ENCODE measurements around the gene GEN1.

Gene GEN1

GRCh38 chr2:17791121-17791816, 37.3 kb downstream of the GEN1 start:
- Histone ChIP-seq H3K27ac (ENCODE audit: low read depth, low read length) (no peak overlapping the region), H3K4me3 (ENCODE audit: low read depth in 1 of 5, low read length in 5 of 5) (no peak overlapping the region), H3K36me3 (ENCODE audit: control insufficient read depth in 5 of 5, insufficient read depth in 5 of 5, low read length in 5 of 5) (no peaks in the 10 kb centered on the region), H3K27me3 (ENCODE audit: control insufficient read depth in 5 of 5, insufficient read depth in 4 of 5, low read length in 5 of 5) (peaks cover 0 to 9% (median 4%) of the 10 kb centered on the region in 5 donors), H3K4me1 (ENCODE audit: control insufficient read depth in 5 of 5, insufficient read depth in 5 of 5, low read length in 5 of 5) (peaks cover 0 to 12% (median 4%) of the 10 kb centered on the region in 5 donors), H3K9ac (ENCODE audit: low read length in 5 of 5) (no peak overlapping the region), H3K9me3 (ENCODE audit: control insufficient read depth in 5 of 5, low read length in 5 of 5) (no peaks in the 10 kb centered on the region)

- peaks cover 0 to 9% (median 4%) of the 10 kb centered on the region in 5 donors for H3K27me3 ChIP-seq (ENCODE audit: control insufficient read depth in 5 of 5, insufficient read depth in 4 of 5, low read length in 5 of 5)
- no peak overlapping the region for H3K27ac ChIP-seq (ENCODE audit: low read depth, low read length)
- H3K9me3 ChIP-seq (ENCODE audit: control insufficient read depth in 5 of 5, low read length in 5 of 5) = no peaks in the 10 kb centered on the region
Observed at GRCh38 chr2:17791817-17792130, 37.8 kb downstream of the GEN1 start.

GRCh38 chr2:17792515-17792914, 38.6 kb downstream of the GEN1 start:
- H3K4me3 ChIP-seq (ENCODE audit: low read depth in 1 of 5, low read length in 5 of 5) = no peak overlapping the region
- peaks cover 0 to 12% (median 4%) of the 10 kb centered on the region in 5 donors for H3K4me1 ChIP-seq (ENCODE audit: control insufficient read depth in 5 of 5, insufficient read depth in 5 of 5, low read length in 5 of 5)
- H3K27ac ChIP-seq (ENCODE audit: low read depth, low read length) = no peak overlapping the region
- no peaks in the 10 kb centered on the region for H3K9me3 ChIP-seq (ENCODE audit: control insufficient read depth in 5 of 5, low read length in 5 of 5)
- no peaks in the 10 kb centered on the region for H3K36me3 ChIP-seq (ENCODE audit: control insufficient read depth in 5 of 5, insufficient read depth in 5 of 5, low read length in 5 of 5)
- peaks cover 0 to 9% (median 4%) of the 10 kb centered on the region in 5 donors for H3K27me3 ChIP-seq (ENCODE audit: control insufficient read depth in 5 of 5, insufficient read depth in 4 of 5, low read length in 5 of 5)
- H3K9ac ChIP-seq (ENCODE audit: low read length in 5 of 5) = no peak overlapping the region

More at GRCh38 chr2:17791817-17792130, 37.8 kb downstream of the GEN1 start:
- H3K4me1 ChIP-seq (ENCODE audit: control insufficient read depth in 5 of 5, insufficient read depth in 5 of 5, low read length in 5 of 5) = peaks cover 0 to 12% (median 4%) of the 10 kb centered on the region in 5 donors
- no peaks in the 10 kb centered on the region for H3K36me3 ChIP-seq (ENCODE audit: control insufficient read depth in 5 of 5, insufficient read depth in 5 of 5, low read length in 5 of 5)
- no peak overlapping the region for H3K4me3 ChIP-seq (ENCODE audit: low read depth in 1 of 5, low read length in 5 of 5)
- no peak overlapping the region for H3K9ac ChIP-seq (ENCODE audit: low read length in 5 of 5)

- peaks cover 0 to 12% (median 4%) of the 10 kb centered on the region in 5 donors for H3K4me1 ChIP-seq (ENCODE audit: control insufficient read depth in 5 of 5, insufficient read depth in 5 of 5, low read length in 5 of 5)
- no peak overlapping the region for H3K9ac ChIP-seq (ENCODE audit: low read length in 5 of 5)
Observed at GRCh38 chr2:17793296-17793695, 39.4 kb downstream of the GEN1 start.

GRCh38 chr2:17793803-17794354, 39.9 kb downstream of the GEN1 start:
- no peaks in the 10 kb centered on the region for H3K36me3 ChIP-seq (ENCODE audit: control insufficient read depth in 5 of 5, insufficient read depth in 5 of 5, low read length in 5 of 5)
- peaks cover 0 to 12% (median 4%) of the 10 kb centered on the region in 5 donors for H3K4me1 ChIP-seq (ENCODE audit: control insufficient read depth in 5 of 5, insufficient read depth in 5 of 5, low read length in 5 of 5)
- no peak overlapping the region for H3K9ac ChIP-seq (ENCODE audit: low read length in 5 of 5)
- no peaks in the 10 kb centered on the region for H3K9me3 ChIP-seq (ENCODE audit: control insufficient read depth in 5 of 5, low read length in 5 of 5)
- no peak overlapping the region for H3K4me3 ChIP-seq (ENCODE audit: low read depth in 1 of 5, low read length in 5 of 5)
- peaks cover 0 to 8% (median 4%) of the 10 kb centered on the region in 5 donors for H3K27me3 ChIP-seq (ENCODE audit: control insufficient read depth in 5 of 5, insufficient read depth in 4 of 5, low read length in 5 of 5)
- no peak overlapping the region for H3K27ac ChIP-seq (ENCODE audit: low read depth, low read length)

More at GRCh38 chr2:17793296-17793695, 39.4 kb downstream of the GEN1 start:
- H3K36me3 ChIP-seq (ENCODE audit: control insufficient read depth in 5 of 5, insufficient read depth in 5 of 5, low read length in 5 of 5) = no peaks in the 10 kb centered on the region
- no peak overlapping the region for H3K4me3 ChIP-seq (ENCODE audit: low read depth in 1 of 5, low read length in 5 of 5)
- H3K27ac ChIP-seq (ENCODE audit: low read depth, low read length) = no peak overlapping the region
- no peaks in the 10 kb centered on the region for H3K9me3 ChIP-seq (ENCODE audit: control insufficient read depth in 5 of 5, low read length in 5 of 5)
- peaks cover 0 to 7% (median 4%) of the 10 kb centered on the region in 5 donors for H3K27me3 ChIP-seq (ENCODE audit: control insufficient read depth in 5 of 5, insufficient read depth in 4 of 5, low read length in 5 of 5)

- no peak overlapping the region for H3K27ac ChIP-seq (ENCODE audit: low read depth, low read length)
- no peak overlapping the region for H3K9ac ChIP-seq (ENCODE audit: low read length in 5 of 5)
- no peaks in the 10 kb centered on the region for H3K36me3 ChIP-seq (ENCODE audit: control insufficient read depth in 5 of 5, insufficient read depth in 5 of 5, low read length in 5 of 5)
- H3K4me3 ChIP-seq (ENCODE audit: low read depth in 1 of 5, low read length in 5 of 5) = no peak overlapping the region
- H3K27me3 ChIP-seq (ENCODE audit: control insufficient read depth in 5 of 5, insufficient read depth in 4 of 5, low read length in 5 of 5) = peaks cover 0 to 10% (median 4%) of the 10 kb centered on the region in 5 donors
- H3K4me1 ChIP-seq (ENCODE audit: control insufficient read depth in 5 of 5, insufficient read depth in 5 of 5, low read length in 5 of 5) = peaks cover 0 to 12% (median 4%) of the 10 kb centered on the region in 5 donors
- no peaks in the 10 kb centered on the region for H3K9me3 ChIP-seq (ENCODE audit: control insufficient read depth in 5 of 5, low read length in 5 of 5)
Observed at GRCh38 chr2:17795309-17795708, 41.4 kb downstream of the GEN1 start.

- Histone ChIP-seq H3K4me1 (ENCODE audit: control insufficient read depth in 5 of 5, insufficient read depth in 5 of 5, low read length in 5 of 5) (no peaks in the 10 kb centered on the region), H3K4me3 (ENCODE audit: low read depth in 1 of 5, low read length in 5 of 5) (no peak overlapping the region), H3K27ac (ENCODE audit: low read depth, low read length) (no peak overlapping the region), H3K9me3 (ENCODE audit: control insufficient read depth in 5 of 5, low read length in 5 of 5) (no peaks in the 10 kb centered on the region), H3K9ac (ENCODE audit: low read length in 5 of 5) (no peak overlapping the region), H3K36me3 (ENCODE audit: control insufficient read depth in 5 of 5, insufficient read depth in 5 of 5, low read length in 5 of 5) (no peaks in the 10 kb centered on the region), H3K27me3 (ENCODE audit: control insufficient read depth in 5 of 5, insufficient read depth in 4 of 5, low read length in 5 of 5) (peaks cover 0 to 3% (median 0%) of the 10 kb centered on the region in 5 donors)
Observed at GRCh38 chr2:17798338-17798737, 44.4 kb downstream of the GEN1 start.

- Histone ChIP-seq H3K36me3 (ENCODE audit: control insufficient read depth in 5 of 5, insufficient read depth in 5 of 5, low read length in 5 of 5) (no peaks in the 10 kb centered on the region), H3K27ac (ENCODE audit: low read depth, low read length) (no peak overlapping the region), H3K4me3 (ENCODE audit: low read depth in 1 of 5, low read length in 5 of 5) (no peak overlapping the region), H3K27me3 (ENCODE audit: control insufficient read depth in 5 of 5, insufficient read depth in 4 of 5, low read length in 5 of 5) (peaks cover 0 to 3% (median 0%) of the 10 kb centered on the region in 5 donors), H3K9me3 (ENCODE audit: control insufficient read depth in 5 of 5, low read length in 5 of 5) (no peaks in the 10 kb centered on the region), H3K9ac (ENCODE audit: low read length in 5 of 5) (no peak overlapping the region), H3K4me1 (ENCODE audit: control insufficient read depth in 5 of 5, insufficient read depth in 5 of 5, low read length in 5 of 5) (no peaks in the 10 kb centered on the region)
Observed at GRCh38 chr2:17799301-17800120, 45.6 kb downstream of the GEN1 start.

- Histone ChIP-seq H3K4me1 (ENCODE audit: control insufficient read depth in 5 of 5, insufficient read depth in 5 of 5, low read length in 5 of 5) (no peaks in the 10 kb centered on the region), H3K27ac (ENCODE audit: low read depth, low read length) (no peak overlapping the region), H3K36me3 (ENCODE audit: control insufficient read depth in 5 of 5, insufficient read depth in 5 of 5, low read length in 5 of 5) (no peaks in the 10 kb centered on the region), H3K9me3 (ENCODE audit: control insufficient read depth in 5 of 5, low read length in 5 of 5) (no peaks in the 10 kb centered on the region), H3K27me3 (ENCODE audit: control insufficient read depth in 5 of 5, insufficient read depth in 4 of 5, low read length in 5 of 5) (peaks cover 0 to 3% (median 0%) of the 10 kb centered on the region in 5 donors), H3K9ac (ENCODE audit: low read length in 5 of 5) (no peak overlapping the region), H3K4me3 (ENCODE audit: low read depth in 1 of 5, low read length in 5 of 5) (no peak overlapping the region)
Observed at GRCh38 chr2:17800219-17800618, 46.3 kb downstream of the GEN1 start.
